K562 (cell line): ENCODE data around the gene STAT4. TPM values are rescaled to one million over a fixed set of nuclear protein-coding genes. Genes with fewer than 3 reads are reported as not detected.

Experiments
- ATAC-seq: fragments of 200-7000 bp; cut with Tn5 transposase; 3 replicates; pipeline ENCODE4 v1.9.1; 2020; ENCODE audit warnings: moderate library complexity
- BruUV-seq: library from RNA; stranded (reverse); fragments of 400-500 nt; replicated peaks from 2 replicates; lab custom pipeline; 2021; lab: Mats Ljungman, UMichigan
- CTCF ChIA-PET: fragments of 300-600 bp; formaldehyde crosslinking; extraction: SDS; loops from one replicate; lab custom pipeline; 2021; ENCODE audit warnings: low intra/inter-chr PET ratio; lab: Yijun Ruan, JAX
- POLR2A ChIA-PET: fragments of 300-600, 350-650 bp; sonication (Branson Sonifier 250); formaldehyde crosslinking; extraction: SDS; loops from one replicate; lab custom pipeline; 2021; ENCODE audit warnings: antibody characterized with exemption, inconsistent platforms; lab: Yijun Ruan, JAX
- DNase-seq, 4 experiments: peaks; one replicate each; pipeline versions ENCODE4 v3.0.0 to v3.0.0-alpha.2; 2011 to 2018; ENCODE audit warnings: low spot score in 3 of 4, mixed read lengths in 3 of 4; ENCODE audit errors: extremely low read depth in 1 of 4
- FAIRE-seq: peaks from 2 replicates; lab custom pipeline; 2011; peaks lifted over from hg19 to GRCh38; lab: Jason Lieb, UNC
- H2AFZ ChIP-seq: 2 replicates; pipeline ENCODE4 v1.6.0; 2011; ENCODE audit warnings: low read depth, low read length, control low read depth, inconsistent platforms
- H3K27ac ChIP-seq: fragments of 200-600 bp; 3 replicates; pipeline ENCODE4 v1.8.0; 2011; ENCODE audit warnings: low read depth, mild to moderate bottlenecking, control low read depth, inconsistent platforms, low read length, moderate library complexity, mixed read lengths; ENCODE audit errors: extremely low read depth
- H3K27me3 ChIP-seq, 2 experiments: fragments of 300-600 bp in 1 of 2; 2 replicates in 1 of 2; 3 replicates in 1 of 2; pipeline versions ENCODE4 v1.6.0 to v1.8.0; 2011; ENCODE audit warnings: inconsistent platforms in 2 of 2, low read length in 2 of 2, mild to moderate bottlenecking in 1 of 2, mixed read lengths in 1 of 2, moderate library complexity in 1 of 2; ENCODE audit not compliant: control insufficient read depth in 2 of 2, insufficient read depth in 2 of 2
- H3K36me3 ChIP-seq: fragments of 300-600 bp; 3 replicates; pipeline ENCODE4 v1.8.0; 2011; ENCODE audit warnings: mild to moderate bottlenecking, low read length, inconsistent platforms; ENCODE audit not compliant: control insufficient read depth, insufficient read depth
- H3K4me1 ChIP-seq, 2 experiments: fragments of 200-600 bp in 1 of 2; replicated peaks in 1 of 2; 2 replicates in 1 of 2; 3 replicates in 1 of 2; pipeline versions ENCODE4 v1.5.1 to v1.8.0; 2011; ENCODE audit warnings: inconsistent platforms in 2 of 2, low read length in 2 of 2, mild to moderate bottlenecking in 1 of 2, mixed read lengths in 1 of 2, moderate library complexity in 1 of 2; ENCODE audit not compliant: control insufficient read depth in 2 of 2, insufficient read depth in 2 of 2
- H3K4me2 ChIP-seq: 2 replicates; pipeline ENCODE4 v1.6.1; 2011; ENCODE audit warnings: low read length, control low read depth, inconsistent platforms, mixed read lengths; ENCODE audit not compliant: insufficient read depth
- H3K4me3 ChIP-seq: fragments of 200-600 bp; sonication (generic), shearing (Covaris generic); 2 replicates; pipeline ENCODE4 v1.5.1; 2016; ENCODE audit warnings: control low read depth, inconsistent platforms
- H3K79me2 ChIP-seq: fragments of 200-600 bp; 3 replicates; pipeline ENCODE4 v1.8.0; 2011; ENCODE audit warnings: low read length, inconsistent platforms; ENCODE audit not compliant: control insufficient read depth, insufficient read depth
- H3K9ac ChIP-seq, 2 experiments: 2 replicates each; pipeline versions ENCODE4 v1.6.0 to v1.6.1; 2011; ENCODE audit warnings: low read depth in 2 of 2, low read length in 2 of 2, control low read depth in 1 of 2, inconsistent platforms in 1 of 2, mild to moderate bottlenecking in 1 of 2, mixed read lengths in 1 of 2; ENCODE audit not compliant: insufficient read depth in 1 of 2
- H3K9me1 ChIP-seq: one replicate; pipeline ENCODE4 v1.6.0; 2011; ENCODE audit warnings: inconsistent platforms, mild to moderate bottlenecking, low read length, moderate library complexity; ENCODE audit not compliant: control insufficient read depth, insufficient read depth
- H3K9me3 ChIP-seq: replicated peaks from 2 replicates; pipeline ENCODE4 v1.5.1; 2011; ENCODE audit warnings: low read depth, low read length, inconsistent platforms; ENCODE audit not compliant: control insufficient read depth, insufficient read depth
- H4K20me1 ChIP-seq: replicated peaks from 2 replicates; pipeline ENCODE4 v1.6.1; 2011; ENCODE audit warnings: low read length, inconsistent platforms, mixed read lengths; ENCODE audit not compliant: control insufficient read depth, insufficient read depth
- ATF7 ChIP-seq: fragments of 450-650 bp; IDR thresholded peaks from 2 replicates; pipeline ENCODE4 v1.7.1; 2014; ENCODE audit warnings: mild to moderate bottlenecking, moderate library complexity
- CSDE1 ChIP-seq, 2 experiments: fragments of 450-650 bp; IDR thresholded peaks; 2 replicates each; pipeline ENCODE4 v1.6.1; 2016; ENCODE audit warnings: mild to moderate bottlenecking in 1 of 2
- DPF2 ChIP-seq: fragments of 450-650 bp; IDR thresholded peaks from 2 replicates; pipeline ENCODE4 v1.6.1; 2016
- MBD2 ChIP-seq: sonication (generic); IDR thresholded peaks from 2 replicates; pipeline ENCODE4 v1.6.1; 2016; ENCODE audit warnings: low read depth, borderline replicate concordance
- NRF1 ChIP-seq, 2 experiments: fragments of 450-650 bp; IDR thresholded peaks in 1 of 2; conservative IDR thresholded peaks in 1 of 2; 2 replicates each; pipeline ENCODE4 v1.6.1; 2014; ENCODE audit warnings: mild to moderate bottlenecking in 2 of 2
- POLR2A ChIP-seq: fragments of 450-650 bp; conservative IDR thresholded peaks from 2 replicates; pipeline ENCODE4 v1.6.1; 2016
- POLR2G ChIP-seq: fragments of 200-400 bp; formaldehyde crosslinking; IDR thresholded peaks from 2 replicates; pipeline ENCODE4 v1.6.1; 2017; ENCODE audit warnings: low read depth, mild to moderate bottlenecking, antibody characterized with exemption, low read length, moderate library complexity
- PTRF ChIP-seq: fragments of 450-650 bp; IDR thresholded peaks from 2 replicates; pipeline ENCODE4 v1.6.1; 2016; ENCODE audit warnings: mild to moderate bottlenecking, missing genetic modification characterization, missing compliant biosample characterization
- RBFOX2 ChIP-seq: fragments of 200-400 bp; formaldehyde crosslinking; IDR thresholded peaks from 2 replicates; pipeline ENCODE4 v1.6.1; 2017; ENCODE audit warnings: low read depth, mild to moderate bottlenecking, low read length, moderate library complexity
- ZBED1 ChIP-seq: IDR thresholded peaks from 2 replicates; pipeline ENCODE4 v1.6.1; 2014
- WGBS: fragments of 100-300 bp; shearing (Covaris generic); methylation state at CpG from one replicate; pipeline ENCODE4 v1.1.6; 2016; ENCODE audit warnings: low coverage, mixed read lengths; ENCODE audit not compliant: insufficient coverage; ENCODE audit errors: missing lambda C conversion rate; 5-methylcytosine and 5-hydroxymethylcytosine counted together
- in situ Hi-C: fragments of 300-500 bp; cut with MboI; formaldehyde crosslinking; loops from 4 replicates; pipeline ENCODE4 v1.15.0; 2018; ENCODE audit warnings: inconsistent platforms, mixed read lengths
- intact Hi-C: fragments of 100-400 bp; cut with micrococcal nuclease; formaldehyde crosslinking; loops from 2 replicates; pipeline ENCODE4 v1.14.2; 2022
- polyA plus RNA-seq, 8 experiments: library from polyadenylated mRNA; depleted of rRNA in 4 of 8; stranded (reverse) in 5 of 8; unstranded in 3 of 8; fragments of >200 nt; fragmentation: Nextera tagmentation in 2 of 8; fragmentation: Illumina TruSeq in 1 of 8; extraction: Ambion mirVana in 2 of 8; extraction: Trizol in 1 of 8; gene quantifications; 2 replicates each; pipeline versions ENCODE4 v1.2.1 to v1.2.3, GENCODE V29; 2011 to 2014; ENCODE audit warnings: inconsistent platforms in 1 of 8, missing spikeins in 1 of 8
- total RNA-seq, 7 experiments: library from RNA; depleted of rRNA in 6 of 7; stranded (reverse); fragments of >200 nt in 6 of 7; fragmentation: Illumina TruSeq in 2 of 7; extraction: Trizol in 2 of 7; gene quantifications; 2 replicates each; pipeline versions ENCODE4 v1.2.1 to v1.2.3, GENCODE V29; 2011 to 2021; ENCODE audit warnings: low replicate concordance in 1 of 7
- TF ChIP-seq, protein P1 (sequence below): sonication (generic); formaldehyde crosslinking; IDR thresholded peaks from 2 replicates; pipeline ENCODE4 v1.8.0; 2023; ENCODE audit warnings: mild to moderate bottlenecking, missing genetic modification reagents
- TF ChIP-seq, protein P2 (sequence below): IDR thresholded peaks from 2 replicates; pipeline ENCODE4 v1.6.1; 2011; ENCODE audit warnings: borderline replicate concordance, low read depth, mild to moderate bottlenecking, moderate library complexity, low read length; ENCODE audit not compliant: insufficient read depth, poor library complexity, severe bottlenecking
- TF ChIP-seq, protein P3 (sequence below): fragments of 450-650 bp; IDR thresholded peaks from 2 replicates; pipeline ENCODE4 v1.7.1; 2018; ENCODE audit warnings: mild to moderate bottlenecking, low read depth; ENCODE audit not compliant: partially characterized antibody

The STAT4 gene
- total and polyA plus RNA-seq, 9 of the 15 experiments (the other 6 are each of a cell fraction or from before 2014, with no cell fraction given), result 0.01 to 0.06 (median 0.03) TPM; not detected in 6

DNA sequence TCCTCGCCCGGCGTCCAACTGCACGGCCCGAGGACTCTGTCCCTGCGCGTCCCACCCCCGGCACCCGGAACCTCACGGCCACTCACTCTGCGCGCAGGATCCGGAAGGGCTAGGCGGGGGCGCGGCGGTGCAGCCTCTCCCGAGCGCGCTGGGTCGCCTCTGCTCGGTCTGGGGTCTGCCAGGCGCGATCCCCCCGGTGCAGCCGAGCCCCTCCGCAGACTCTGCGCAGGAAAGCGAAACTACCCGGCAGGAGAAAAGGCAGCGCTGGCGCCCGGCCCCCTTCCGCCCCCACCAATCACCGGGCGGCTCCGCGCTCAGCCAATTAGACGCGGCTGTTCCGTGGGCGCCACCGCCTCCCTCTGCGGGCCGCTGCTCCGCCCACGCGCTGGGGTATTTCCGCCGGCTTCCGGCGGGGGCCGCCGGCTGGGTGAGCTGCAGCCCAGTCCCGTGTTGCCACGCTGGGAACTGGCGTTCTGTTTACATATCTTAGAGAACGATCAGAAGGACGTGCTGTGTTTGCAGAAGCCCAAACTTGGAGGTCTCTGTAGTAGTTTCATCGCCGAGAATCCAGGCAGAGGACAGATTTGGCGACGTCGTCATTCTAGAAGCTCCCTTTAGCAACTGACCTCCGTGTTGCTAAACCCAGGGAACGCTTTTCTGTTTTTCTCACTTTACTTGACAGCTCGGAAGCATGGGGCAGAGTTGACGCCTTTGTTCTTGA is 136.7 kb downstream of the STAT4 start, which contains the start of gene STAT1:
TSS of gene STAT1 (minus strand) at position 240 of the 721 bp plus-strand sequence. CDS start 4,168 bp downstream, outside the sequence.
- ATAC-seq, result peak; percentile 97
- TF ChIP-seq RBFOX2 (peak; percentile 89), PTRF (tag) (no peak), DPF2 (peak; percentile 34; the same call in 1 of the 2 replicates), MBD2 (peak; percentile 80; the same call in 1 of the 2 replicates), POLR2G (peak; percentile 86), ATF7 (peak; percentile 51; the same call in 1 of the 2 replicates), ZBED1 (no peak), POLR2A (peak; percentile 83), NRF1 (conservative IDR thresholded peaks at IDR 0.05 in 1 of 2, IDR thresholded peaks at IDR 0.05 in 1 of 2) (peak; percentile 82 to 86), CSDE1 (IDR thresholded peaks at IDR 0.05) (no peak)
- TF ChIP-seq, protein P1, sequence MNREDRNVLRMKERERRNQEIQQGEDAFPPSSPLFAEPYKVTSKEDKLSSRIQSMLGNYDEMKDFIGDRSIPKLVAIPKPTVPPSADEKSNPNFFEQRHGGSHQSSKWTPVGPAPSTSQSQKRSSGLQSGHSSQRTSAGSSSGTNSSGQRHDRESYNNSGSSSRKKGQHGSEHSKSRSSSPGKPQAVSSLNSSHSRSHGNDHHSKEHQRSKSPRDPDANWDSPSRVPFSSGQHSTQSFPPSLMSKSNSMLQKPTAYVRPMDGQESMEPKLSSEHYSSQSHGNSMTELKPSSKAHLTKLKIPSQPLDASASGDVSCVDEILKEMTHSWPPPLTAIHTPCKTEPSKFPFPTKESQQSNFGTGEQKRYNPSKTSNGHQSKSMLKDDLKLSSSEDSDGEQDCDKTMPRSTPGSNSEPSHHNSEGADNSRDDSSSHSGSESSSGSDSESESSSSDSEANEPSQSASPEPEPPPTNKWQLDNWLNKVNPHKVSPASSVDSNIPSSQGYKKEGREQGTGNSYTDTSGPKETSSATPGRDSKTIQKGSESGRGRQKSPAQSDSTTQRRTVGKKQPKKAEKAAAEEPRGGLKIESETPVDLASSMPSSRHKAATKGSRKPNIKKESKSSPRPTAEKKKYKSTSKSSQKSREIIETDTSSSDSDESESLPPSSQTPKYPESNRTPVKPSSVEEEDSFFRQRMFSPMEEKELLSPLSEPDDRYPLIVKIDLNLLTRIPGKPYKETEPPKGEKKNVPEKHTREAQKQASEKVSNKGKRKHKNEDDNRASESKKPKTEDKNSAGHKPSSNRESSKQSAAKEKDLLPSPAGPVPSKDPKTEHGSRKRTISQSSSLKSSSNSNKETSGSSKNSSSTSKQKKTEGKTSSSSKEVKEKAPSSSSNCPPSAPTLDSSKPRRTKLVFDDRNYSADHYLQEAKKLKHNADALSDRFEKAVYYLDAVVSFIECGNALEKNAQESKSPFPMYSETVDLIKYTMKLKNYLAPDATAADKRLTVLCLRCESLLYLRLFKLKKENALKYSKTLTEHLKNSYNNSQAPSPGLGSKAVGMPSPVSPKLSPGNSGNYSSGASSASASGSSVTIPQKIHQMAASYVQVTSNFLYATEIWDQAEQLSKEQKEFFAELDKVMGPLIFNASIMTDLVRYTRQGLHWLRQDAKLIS, result peak; percentile 44; the same call in 1 of the 2 replicates
- TF ChIP-seq, protein P2, sequence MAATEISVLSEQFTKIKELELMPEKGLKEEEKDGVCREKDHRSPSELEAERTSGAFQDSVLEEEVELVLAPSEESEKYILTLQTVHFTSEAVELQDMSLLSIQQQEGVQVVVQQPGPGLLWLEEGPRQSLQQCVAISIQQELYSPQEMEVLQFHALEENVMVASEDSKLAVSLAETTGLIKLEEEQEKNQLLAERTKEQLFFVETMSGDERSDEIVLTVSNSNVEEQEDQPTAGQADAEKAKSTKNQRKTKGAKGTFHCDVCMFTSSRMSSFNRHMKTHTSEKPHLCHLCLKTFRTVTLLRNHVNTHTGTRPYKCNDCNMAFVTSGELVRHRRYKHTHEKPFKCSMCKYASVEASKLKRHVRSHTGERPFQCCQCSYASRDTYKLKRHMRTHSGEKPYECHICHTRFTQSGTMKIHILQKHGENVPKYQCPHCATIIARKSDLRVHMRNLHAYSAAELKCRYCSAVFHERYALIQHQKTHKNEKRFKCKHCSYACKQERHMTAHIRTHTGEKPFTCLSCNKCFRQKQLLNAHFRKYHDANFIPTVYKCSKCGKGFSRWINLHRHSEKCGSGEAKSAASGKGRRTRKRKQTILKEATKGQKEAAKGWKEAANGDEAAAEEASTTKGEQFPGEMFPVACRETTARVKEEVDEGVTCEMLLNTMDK, result peak; percentile 12
- TF ChIP-seq, protein P3, sequence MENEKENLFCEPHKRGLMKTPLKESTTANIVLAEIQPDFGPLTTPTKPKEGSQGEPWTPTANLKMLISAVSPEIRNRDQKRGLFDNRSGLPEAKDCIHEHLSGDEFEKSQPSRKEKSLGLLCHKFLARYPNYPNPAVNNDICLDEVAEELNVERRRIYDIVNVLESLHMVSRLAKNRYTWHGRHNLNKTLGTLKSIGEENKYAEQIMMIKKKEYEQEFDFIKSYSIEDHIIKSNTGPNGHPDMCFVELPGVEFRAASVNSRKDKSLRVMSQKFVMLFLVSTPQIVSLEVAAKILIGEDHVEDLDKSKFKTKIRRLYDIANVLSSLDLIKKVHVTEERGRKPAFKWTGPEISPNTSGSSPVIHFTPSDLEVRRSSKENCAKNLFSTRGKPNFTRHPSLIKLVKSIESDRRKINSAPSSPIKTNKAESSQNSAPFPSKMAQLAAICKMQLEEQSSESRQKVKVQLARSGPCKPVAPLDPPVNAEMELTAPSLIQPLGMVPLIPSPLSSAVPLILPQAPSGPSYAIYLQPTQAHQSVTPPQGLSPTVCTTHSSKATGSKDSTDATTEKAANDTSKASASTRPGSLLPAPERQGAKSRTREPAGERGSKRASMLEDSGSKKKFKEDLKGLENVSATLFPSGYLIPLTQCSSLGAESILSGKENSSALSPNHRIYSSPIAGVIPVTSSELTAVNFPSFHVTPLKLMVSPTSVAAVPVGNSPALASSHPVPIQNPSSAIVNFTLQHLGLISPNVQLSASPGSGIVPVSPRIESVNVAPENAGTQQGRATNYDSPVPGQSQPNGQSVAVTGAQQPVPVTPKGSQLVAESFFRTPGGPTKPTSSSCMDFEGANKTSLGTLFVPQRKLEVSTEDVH, result peak; percentile 34

More for the DNA sequence above, 136.7 kb downstream of the STAT4 start, which contains the start of gene STAT1:
- CTCF ChIA-PET, result no interaction called here
- peak within 1 kb of the TSS; percentile 96 for H3K4me2 ChIP-seq
- H3K9ac ChIP-seq, result peak within 1 kb of the TSS; percentile 87 to 97
- BruUV-seq, result no TSS peak
- peaks cover 30% of the 10 kb centered on the region for H3K36me3 ChIP-seq
- peaks cover 24% of the 10 kb centered on the region for H3K79me2 ChIP-seq
- DNase-seq (peak; percentile 91 to 98 (median 92)), FAIRE-seq (peak; percentile 85)
- intact Hi-C loops (no loop called here), in situ Hi-C loops (no loop called here)
- H2AFZ ChIP-seq, result peak within 1 kb of the TSS; percentile 93
- POLR2A ChIA-PET, result interaction anchor here (0.6 to 1.2 kb wide), 7 partner anchors 8 to 173 kb away, joined by 3 to 5 read pairs (median 3); no protein-coding TSS in a partner anchor
- peak within 1 kb of the TSS; percentile 92 for H3K27ac ChIP-seq
- H3K27me3 ChIP-seq, result no peaks in the 10 kb centered on the region
- no peaks in the 10 kb centered on the region for H3K9me3 ChIP-seq
- peak within 1 kb of the TSS; percentile 92 for H3K4me3 ChIP-seq
- WGBS, result 0% methylated on average over 30 of the region's 68 CpGs
- H3K9me1 ChIP-seq, result no peaks in the 10 kb centered on the region
- peaks cover 5 to 8% of the 10 kb centered on the region in 2 experiments for H3K4me1 ChIP-seq
- H4K20me1 ChIP-seq, result no peaks in the 10 kb centered on the region
